HCT116 (cell line): Measurements from ENCODE around the gene HOXB7. TPM values are rescaled to one million over a fixed set of nuclear protein-coding genes. Genes with fewer than 3 reads are reported as not detected.

Source experiments
- ATAC-seq: fragments of 200-7000 bp; cut with Tn5 transposase; 2 replicates; pipeline ENCODE4 v1.9.1; 2020; ENCODE audit warnings: mild to moderate bottlenecking, moderate library complexity
- BruUV-seq: library from RNA; stranded (reverse); fragments of 400-500 nt; replicated peaks from 2 replicates; lab custom pipeline; 2021; lab: Mats Ljungman, UMichigan
- CTCF ChIA-PET: fragments of 300-600 bp; sonication (Branson Sonifier 250); formaldehyde crosslinking; loops from one replicate; lab custom pipeline; 2021; ENCODE audit warnings: antibody characterized with exemption; lab: Charles Lee
- POLR2A ChIA-PET: fragments of 300-600, 350-600 bp; sonication (Branson Sonifier 250); formaldehyde crosslinking; loops from one replicate; lab custom pipeline; 2021; ENCODE audit warnings: antibody characterized with exemption; lab: Charles Lee
- RAD21 ChIA-PET, 2 experiments: fragments of 300-600 bp; sonication (Branson Sonifier 250); formaldehyde crosslinking; loops; one replicate each; lab custom pipeline; 2023; ENCODE audit warnings: low total read pairs in 2 of 2; ENCODE audit not compliant: uncharacterized antibody in 2 of 2, unreplicated experiment in 2 of 2, low non-redundant PET in 1 of 2; lab: Charles Lee
- DNase-seq: peaks from one replicate; pipeline ENCODE4 v3.0.0-alpha.2; 2010; ENCODE audit warnings: low read depth, low spot score
- H2AFZ ChIP-seq: fragments of 200-600 bp; shearing (Covaris generic), sonication (generic); 2 replicates; pipeline ENCODE4 v1.6.1; 2017; ENCODE audit warnings: low read depth, mixed run types, mixed read lengths, antibody characterized with exemption, low read length; ENCODE audit not compliant: poor library complexity, severe bottlenecking
- H3K27ac ChIP-seq: 2 replicates; pipeline ENCODE4 v1.5.1; 2012; ENCODE audit warnings: low read depth, low read length
- H3K27me3 ChIP-seq: fragments of 200-600 bp; sonication (generic); 2 replicates; pipeline ENCODE4 v1.6.1; 2016; ENCODE audit warnings: mixed run types, low read length, mixed read lengths; ENCODE audit not compliant: insufficient read depth
- H3K36me3 ChIP-seq, 2 experiments: fragments of 200-500 bp in 1 of 2; fragments of 200-600 bp in 1 of 2; sonication (Bioruptor generic) in 1 of 2; sonication (generic) in 1 of 2; 2 replicates each; pipeline versions ENCODE4 v1.5.1 to v1.6.1; 2014 to 2016; ENCODE audit warnings: low read length in 2 of 2, inconsistent platforms in 1 of 2, mixed read lengths in 1 of 2, mixed run types in 1 of 2; ENCODE audit not compliant: insufficient read depth in 2 of 2, control insufficient read depth in 1 of 2
- H3K4me1 ChIP-seq, 2 experiments: fragments of 200-600 bp in 1 of 2; sonication (generic) in 1 of 2; 2 replicates each; pipeline versions ENCODE4 v1.5.1 to v1.6.1; 2012 to 2017; ENCODE audit warnings: low read length in 2 of 2, inconsistent platforms in 1 of 2, mild to moderate bottlenecking in 1 of 2, mixed read lengths in 1 of 2, mixed run types in 1 of 2, moderate library complexity in 1 of 2; ENCODE audit not compliant: insufficient read depth in 2 of 2, control insufficient read depth in 1 of 2
- H3K4me2 ChIP-seq: fragments of 200-600 bp; sonication (generic); 2 replicates; pipeline ENCODE4 v1.6.1; 2017; ENCODE audit warnings: mixed run types, low read length, mixed read lengths
- H3K4me3 ChIP-seq, 2 experiments: fragments of 200-600 bp in 1 of 2; sonication (generic) in 1 of 2; replicated peaks in 1 of 2; 2 replicates each; pipeline ENCODE4 v1.5.1; 2011 to 2016; ENCODE audit warnings: low read length in 2 of 2, control low read depth in 1 of 2, low read depth in 1 of 2, mild to moderate bottlenecking in 1 of 2, mixed read lengths in 1 of 2, mixed run types in 1 of 2
- H3K79me2 ChIP-seq: fragments of 200-600 bp; sonication (generic); 2 replicates; pipeline ENCODE4 v1.6.1; 2017; ENCODE audit warnings: mild to moderate bottlenecking, mixed run types, low read length, moderate library complexity, mixed read lengths; ENCODE audit not compliant: insufficient read depth
- H3K9ac ChIP-seq: fragments of 200-600 bp; sonication (generic); 2 replicates; pipeline ENCODE4 v1.6.1; 2016; ENCODE audit warnings: low read length, mixed read lengths
- H3K9me2 ChIP-seq: fragments of 200-600 bp; sonication (generic), shearing (Covaris generic); 2 replicates; pipeline ENCODE4 v1.6.1; 2017; ENCODE audit warnings: mixed run types, mild to moderate bottlenecking, moderate library complexity; ENCODE audit not compliant: insufficient read depth
- H3K9me3 ChIP-seq, 2 experiments: fragments of 200-500 bp in 1 of 2; fragments of 200-600 bp in 1 of 2; sonication (Bioruptor generic) in 1 of 2; sonication (generic) in 1 of 2; 2 replicates each; pipeline ENCODE4 v1.6.1; 2014 to 2017; ENCODE audit warnings: low read length in 2 of 2, mixed read lengths in 2 of 2, inconsistent platforms in 1 of 2, low read depth in 1 of 2, mild to moderate bottlenecking in 1 of 2, mixed run types in 1 of 2, moderate library complexity in 1 of 2; ENCODE audit not compliant: control insufficient read depth in 1 of 2, insufficient read depth in 1 of 2
- H4K20me1 ChIP-seq: fragments of 200-600 bp; sonication (generic), shearing (Covaris generic); 2 replicates; pipeline ENCODE4 v1.6.1; 2017; ENCODE audit warnings: mixed run types, mild to moderate bottlenecking, moderate library complexity; ENCODE audit not compliant: insufficient read depth
- ATF3 ChIP-seq: IDR thresholded peaks from 2 replicates; pipeline ENCODE4 v1.6.1; 2012
- CTCF ChIP-seq, 3 experiments: fragments of 200-600 bp in 1 of 3; sonication (generic) in 1 of 3; IDR thresholded peaks in 2 of 3; conservative IDR thresholded peaks in 1 of 3; 2 replicates each; pipeline ENCODE4 v1.5.1; 2012 to 2017; ENCODE audit warnings: low read depth in 2 of 3, low read length in 2 of 3, antibody characterized with exemption in 1 of 3, borderline replicate concordance in 1 of 3, control low read depth in 1 of 3, mild to moderate bottlenecking in 1 of 3, mixed read lengths in 1 of 3, mixed run types in 1 of 3, moderate library complexity in 1 of 3; ENCODE audit not compliant: insufficient read depth in 1 of 3
- EGR1 ChIP-seq: IDR thresholded peaks from 2 replicates; pipeline ENCODE4 v1.6.1; 2012; ENCODE audit warnings: low read depth
- EZH2 ChIP-seq: fragments of 200-600 bp; sonication (generic); IDR thresholded peaks from 2 replicates; pipeline ENCODE4 v1.6.1; 2017; ENCODE audit warnings: antibody characterized with exemption, mixed run types
- JUND ChIP-seq: IDR thresholded peaks from 2 replicates; pipeline ENCODE4 v1.6.1; 2012
- POLR2A ChIP-seq: IDR thresholded peaks from 2 replicates; pipeline ENCODE4 v1.7.0; 2011; ENCODE audit warnings: borderline replicate concordance; ENCODE audit not compliant: insufficient read depth, insufficient read length; ENCODE audit errors: extremely low read depth
- POLR2AphosphoS5 ChIP-seq: IDR thresholded peaks from 2 replicates; pipeline ENCODE4 v1.6.1; 2011; ENCODE audit warnings: mild to moderate bottlenecking, low read depth, low read length, moderate library complexity
- REST ChIP-seq: IDR thresholded peaks from 2 replicates; pipeline ENCODE4 v1.6.1; 2012; ENCODE audit warnings: low read depth
- SIN3A ChIP-seq: IDR thresholded peaks from 2 replicates; pipeline ENCODE4 v1.6.1; 2012; ENCODE audit warnings: low read depth
- SP1 ChIP-seq: IDR thresholded peaks from 2 replicates; pipeline ENCODE4 v1.6.1; 2012; ENCODE audit warnings: low read depth
- ZFX ChIP-seq: fragments of 450-650 bp; IDR thresholded peaks from 2 replicates; pipeline ENCODE4 v1.6.1; 2017
- intact Hi-C: fragments of 100-400 bp; cut with micrococcal nuclease; formaldehyde crosslinking; loops from 2 replicates; pipeline ENCODE4 v1.10.0; 2022
- total RNA-seq: library from RNA; stranded (reverse); gene quantifications from one replicate; pipeline ENCODE4 v1.2.1, GENCODE V29; 2021; ENCODE audit not compliant: unreplicated experiment

Gene HOXB7
- total RNA-seq, 1 experiment from 2014 or later = 33.6 TPM

GRCh38 chr17:48610282-48611211, at the start of gene HOXB7 (continued):
- no peak for TF ChIP-seq REST
- no peak for TF ChIP-seq ATF3
- TF ChIP-seq SP1 = no peak
- peak; percentile 38 for TF ChIP-seq POLR2A

GRCh38 chr17:48655913-48656312, 45.1 kb upstream of the HOXB7 start:
- Histone ChIP-seq H3K4me2 (no peak overlapping the region), H3K36me3 (no peaks in the 10 kb centered on the region), H3K27me3 (no peaks in the 10 kb centered on the region), H3K27ac (no peak overlapping the region), H3K4me1 (no peaks in the 10 kb centered on the region), H3K9ac (no peak overlapping the region), H2AFZ (no peak overlapping the region), H3K79me2 (no peaks in the 10 kb centered on the region), H3K9me2 (no peaks in the 10 kb centered on the region), H3K9me3 (no peaks in the 10 kb centered on the region), H4K20me1 (no peaks in the 10 kb centered on the region), H3K4me3 (no peak overlapping the region)
- ChIA-PET CTCF (interaction anchor here (1.0 to 2.1 kb wide), 3 partner anchors 8 to 23 kb away, joined by 3 to 7 read pairs (median 5); no protein-coding TSS in a partner anchor), POLR2A (no interaction called here), RAD21 (no interaction called here)
- ATAC-seq (no peak), DNase-seq (no peak)
- TF ChIP-seq EZH2 = no peak
- TF ChIP-seq CTCF (IDR thresholded peaks at IDR 0.05 in 2 of 3, conservative IDR thresholded peaks at IDR 0.05 in 1 of 3; ENCODE audit: borderline replicate concordance in 1 of 3, insufficient read depth in 1 of 3, low read depth in 2 of 3, low read length in 2 of 3) = no peak
- no peak for TF ChIP-seq JUND
- no peak for TF ChIP-seq POLR2AphosphoS5
- no peak for TF ChIP-seq ZFX
- TF ChIP-seq REST = no peak
- TF ChIP-seq SIN3A = no peak
- TF ChIP-seq EGR1 = no peak
- no TSS peak for BruUV-seq
- intact Hi-C loops = no loop called here
